ENCODE measurements around the gene ARHGEF38.

DNA sequence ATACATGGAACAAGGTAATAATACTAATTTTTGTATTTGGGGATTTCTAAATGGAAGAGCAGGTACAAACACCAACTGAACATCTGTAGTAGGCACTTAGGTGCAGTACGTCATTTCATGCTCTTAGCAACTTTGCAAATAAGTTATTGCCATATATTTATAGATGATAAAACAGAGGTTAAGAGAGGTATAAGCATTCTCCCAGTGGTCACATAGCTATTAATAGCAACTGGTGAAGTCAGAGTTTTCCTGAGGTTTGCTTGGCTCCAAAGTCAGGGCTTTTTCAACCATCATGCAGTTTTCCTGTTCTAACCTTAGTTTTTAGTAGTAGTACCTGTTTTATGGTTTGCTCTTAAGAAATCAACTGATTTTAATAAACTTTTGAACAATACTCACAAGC, 10.9 kb downstream of the ARHGEF38 start:
- TF ChIP-seq, protein P1, sequence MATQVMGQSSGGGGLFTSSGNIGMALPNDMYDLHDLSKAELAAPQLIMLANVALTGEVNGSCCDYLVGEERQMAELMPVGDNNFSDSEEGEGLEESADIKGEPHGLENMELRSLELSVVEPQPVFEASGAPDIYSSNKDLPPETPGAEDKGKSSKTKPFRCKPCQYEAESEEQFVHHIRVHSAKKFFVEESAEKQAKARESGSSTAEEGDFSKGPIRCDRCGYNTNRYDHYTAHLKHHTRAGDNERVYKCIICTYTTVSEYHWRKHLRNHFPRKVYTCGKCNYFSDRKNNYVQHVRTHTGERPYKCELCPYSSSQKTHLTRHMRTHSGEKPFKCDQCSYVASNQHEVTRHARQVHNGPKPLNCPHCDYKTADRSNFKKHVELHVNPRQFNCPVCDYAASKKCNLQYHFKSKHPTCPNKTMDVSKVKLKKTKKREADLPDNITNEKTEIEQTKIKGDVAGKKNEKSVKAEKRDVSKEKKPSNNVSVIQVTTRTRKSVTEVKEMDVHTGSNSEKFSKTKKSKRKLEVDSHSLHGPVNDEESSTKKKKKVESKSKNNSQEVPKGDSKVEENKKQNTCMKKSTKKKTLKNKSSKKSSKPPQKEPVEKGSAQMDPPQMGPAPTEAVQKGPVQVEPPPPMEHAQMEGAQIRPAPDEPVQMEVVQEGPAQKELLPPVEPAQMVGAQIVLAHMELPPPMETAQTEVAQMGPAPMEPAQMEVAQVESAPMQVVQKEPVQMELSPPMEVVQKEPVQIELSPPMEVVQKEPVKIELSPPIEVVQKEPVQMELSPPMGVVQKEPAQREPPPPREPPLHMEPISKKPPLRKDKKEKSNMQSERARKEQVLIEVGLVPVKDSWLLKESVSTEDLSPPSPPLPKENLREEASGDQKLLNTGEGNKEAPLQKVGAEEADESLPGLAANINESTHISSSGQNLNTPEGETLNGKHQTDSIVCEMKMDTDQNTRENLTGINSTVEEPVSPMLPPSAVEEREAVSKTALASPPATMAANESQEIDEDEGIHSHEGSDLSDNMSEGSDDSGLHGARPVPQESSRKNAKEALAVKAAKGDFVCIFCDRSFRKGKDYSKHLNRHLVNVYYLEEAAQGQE (IDR thresholded peaks at IDR 0.05; ENCODE audit: insufficient read depth in 1 of 2, low read depth in 2 of 2, low read length in 2 of 2) = no peak
- TF ChIP-seq POLR2AphosphoS5 (IDR thresholded peaks at IDR 0.05; ENCODE audit: low read depth, low read length) (no peak), TAF1 (IDR thresholded peaks at IDR 0.05; ENCODE audit: borderline replicate concordance, insufficient read depth, low read length) (no peak)
